ENCODE measurements around the gene NUP85.
"Not testable (repeated sequence)": the region's sequence is repeated elsewhere in the genome, so short reads cannot be mapped to it uniquely, and the experiment has no call there.

Gene NUP85

GRCh38 chr17:75205793-75206163 is 299 bp downstream of the NUP85 start:
- Histone ChIP-seq H3K4me3 (ENCODE audit: low read depth in 1 of 2, low read length in 2 of 2) (peak overlapping the region; percentile 76 to 98), H3K27ac (ENCODE audit: low read length) (peak overlapping the region; percentile 93), H3K4me1 (ENCODE audit: control insufficient read depth in 1 of 2, insufficient read depth in 2 of 2, low read length in 2 of 2) (peaks cover 0 to 10% of the 10 kb centered on the region in 2 donors), H3K36me3 (ENCODE audit: control insufficient read depth in 1 of 2, insufficient read depth in 2 of 2, low read length in 2 of 2) (peaks cover 8 to 17% of the 10 kb centered on the region in 2 donors), H3K9me3 (ENCODE audit: control insufficient read depth in 1 of 2, low read length in 2 of 2) (no peaks in the 10 kb centered on the region), H3K27me3 (ENCODE audit: low read depth, low read length) (no peaks in the 10 kb centered on the region)

GRCh38 chr17:75207050-75207407 is 1.6 kb downstream of the NUP85 start:
- peaks cover 0 to 10% of the 10 kb centered on the region in 2 donors for H3K4me1 ChIP-seq (ENCODE audit: control insufficient read depth in 1 of 2, insufficient read depth in 2 of 2, low read length in 2 of 2)
- not testable (repeated sequence) for H3K27ac ChIP-seq (ENCODE audit: low read length); H3K9me3 ChIP-seq (ENCODE audit: control insufficient read depth in 1 of 2, low read length in 2 of 2); H3K27me3 ChIP-seq (ENCODE audit: low read depth, low read length)
- H3K36me3 ChIP-seq (ENCODE audit: control insufficient read depth in 1 of 2, insufficient read depth in 2 of 2, low read length in 2 of 2): peaks cover 14 to 26% of the 10 kb centered on the region in 2 donors
- H3K4me3 ChIP-seq (ENCODE audit: low read depth in 1 of 2, low read length in 2 of 2): peak overlapping the region in 1 of 2 donors; percentile 76

GRCh38 chr17:75207760-75208159 is 2.3 kb downstream of the NUP85 start:
- H3K27ac ChIP-seq (ENCODE audit: low read length): no peak overlapping the region
- H3K9me3 ChIP-seq (ENCODE audit: control insufficient read depth in 1 of 2, low read length in 2 of 2): no peaks in the 10 kb centered on the region
- H3K27me3 ChIP-seq (ENCODE audit: low read depth, low read length): no peaks in the 10 kb centered on the region
- H3K36me3 ChIP-seq (ENCODE audit: control insufficient read depth in 1 of 2, insufficient read depth in 2 of 2, low read length in 2 of 2): peaks cover 14 to 33% of the 10 kb centered on the region in 2 donors
- H3K4me1 ChIP-seq (ENCODE audit: control insufficient read depth in 1 of 2, insufficient read depth in 2 of 2, low read length in 2 of 2): peaks cover 0 to 10% of the 10 kb centered on the region in 2 donors
- no peak overlapping the region for H3K4me3 ChIP-seq (ENCODE audit: low read depth in 1 of 2, low read length in 2 of 2)

- Histone ChIP-seq H3K4me1 (ENCODE audit: control insufficient read depth in 1 of 2, insufficient read depth in 2 of 2, low read length in 2 of 2) (peaks cover 0 to 10% of the 10 kb centered on the region in 2 donors), H3K27ac (ENCODE audit: low read length) (no peak overlapping the region), H3K9me3 (ENCODE audit: control insufficient read depth in 1 of 2, low read length in 2 of 2) (no peaks in the 10 kb centered on the region), H3K27me3 (ENCODE audit: low read depth, low read length) (no peaks in the 10 kb centered on the region), H3K36me3 (ENCODE audit: control insufficient read depth in 1 of 2, insufficient read depth in 2 of 2, low read length in 2 of 2) (peaks cover 18 to 37% of the 10 kb centered on the region in 2 donors), H3K4me3 (ENCODE audit: low read depth in 1 of 2, low read length in 2 of 2) (no peak overlapping the region)
Measured at GRCh38 chr17:75208161-75208560, 2.7 kb downstream of the NUP85 start.

- Histone ChIP-seq H3K27ac (ENCODE audit: low read length) (no peak overlapping the region), H3K4me1 (ENCODE audit: control insufficient read depth in 1 of 2, insufficient read depth in 2 of 2, low read length in 2 of 2) (peaks cover 0 to 10% of the 10 kb centered on the region in 2 donors), H3K4me3 (ENCODE audit: low read depth in 1 of 2, low read length in 2 of 2) (no peak overlapping the region), H3K9me3 (ENCODE audit: control insufficient read depth in 1 of 2, low read length in 2 of 2) (no peaks in the 10 kb centered on the region), H3K36me3 (ENCODE audit: control insufficient read depth in 1 of 2, insufficient read depth in 2 of 2, low read length in 2 of 2) (peaks cover 21 to 43% of the 10 kb centered on the region in 2 donors), H3K27me3 (ENCODE audit: low read depth, low read length) (no peaks in the 10 kb centered on the region)
Measured at GRCh38 chr17:75209061-75209460, 3.6 kb downstream of the NUP85 start.

- no peaks in the 10 kb centered on the region for H3K9me3 ChIP-seq (ENCODE audit: control insufficient read depth in 1 of 2, low read length in 2 of 2)
- peaks cover 46 to 63% of the 10 kb centered on the region in 2 donors for H3K36me3 ChIP-seq (ENCODE audit: control insufficient read depth in 1 of 2, insufficient read depth in 2 of 2, low read length in 2 of 2)
- no peak overlapping the region for H3K4me3 ChIP-seq (ENCODE audit: low read depth in 1 of 2, low read length in 2 of 2)
- no peak overlapping the region for H3K27ac ChIP-seq (ENCODE audit: low read length)
- no peaks in the 10 kb centered on the region for H3K27me3 ChIP-seq (ENCODE audit: low read depth, low read length)
- no peaks in the 10 kb centered on the region for H3K4me1 ChIP-seq (ENCODE audit: control insufficient read depth in 1 of 2, insufficient read depth in 2 of 2, low read length in 2 of 2)
Measured at GRCh38 chr17:75218131-75218530, 12.7 kb downstream of the NUP85 start.

- Histone ChIP-seq H3K27me3 (ENCODE audit: low read depth, low read length) (no peaks in the 10 kb centered on the region), H3K27ac (ENCODE audit: low read length) (no peak overlapping the region), H3K4me3 (ENCODE audit: low read depth in 1 of 2, low read length in 2 of 2) (no peak overlapping the region), H3K9me3 (ENCODE audit: control insufficient read depth in 1 of 2, low read length in 2 of 2) (no peaks in the 10 kb centered on the region), H3K4me1 (ENCODE audit: control insufficient read depth in 1 of 2, insufficient read depth in 2 of 2, low read length in 2 of 2) (no peaks in the 10 kb centered on the region), H3K36me3 (ENCODE audit: control insufficient read depth in 1 of 2, insufficient read depth in 2 of 2, low read length in 2 of 2) (peaks cover 39 to 59% of the 10 kb centered on the region in 2 donors)
Measured at GRCh38 chr17:75219815-75220214, 14.3 kb downstream of the NUP85 start.

GRCh38 chr17:75225016-75225415 is 19.5 kb downstream of the NUP85 start:
- no peak overlapping the region for H3K4me3 ChIP-seq (ENCODE audit: low read depth in 1 of 2, low read length in 2 of 2)
- no peaks in the 10 kb centered on the region for H3K27me3 ChIP-seq (ENCODE audit: low read depth, low read length)
- peaks cover 0 to 6% of the 10 kb centered on the region in 2 donors for H3K4me1 ChIP-seq (ENCODE audit: control insufficient read depth in 1 of 2, insufficient read depth in 2 of 2, low read length in 2 of 2)
- no peaks in the 10 kb centered on the region for H3K9me3 ChIP-seq (ENCODE audit: control insufficient read depth in 1 of 2, low read length in 2 of 2)
- H3K27ac ChIP-seq (ENCODE audit: low read length): no peak overlapping the region
- peaks cover 39 to 54% of the 10 kb centered on the region in 2 donors for H3K36me3 ChIP-seq (ENCODE audit: control insufficient read depth in 1 of 2, insufficient read depth in 2 of 2, low read length in 2 of 2)

GRCh38 chr17:75227729-75228128 is 22.2 kb downstream of the NUP85 start:
- H3K27me3 ChIP-seq (ENCODE audit: low read depth, low read length): no peaks in the 10 kb centered on the region
- no peaks in the 10 kb centered on the region for H3K9me3 ChIP-seq (ENCODE audit: control insufficient read depth in 1 of 2, low read length in 2 of 2)
- peaks cover 0 to 6% of the 10 kb centered on the region in 2 donors for H3K4me1 ChIP-seq (ENCODE audit: control insufficient read depth in 1 of 2, insufficient read depth in 2 of 2, low read length in 2 of 2)
- H3K4me3 ChIP-seq (ENCODE audit: low read depth in 1 of 2, low read length in 2 of 2): no peak overlapping the region
- H3K36me3 ChIP-seq (ENCODE audit: control insufficient read depth in 1 of 2, insufficient read depth in 2 of 2, low read length in 2 of 2): peaks cover 45 to 65% of the 10 kb centered on the region in 2 donors
- no peak overlapping the region for H3K27ac ChIP-seq (ENCODE audit: low read length)

GRCh38 chr17:75228305-75228704 is 22.8 kb downstream of the NUP85 start:
- H3K27ac ChIP-seq (ENCODE audit: low read length): peak overlapping the region; percentile 33
- H3K9me3 ChIP-seq (ENCODE audit: control insufficient read depth in 1 of 2, low read length in 2 of 2): no peaks in the 10 kb centered on the region
- no peak overlapping the region for H3K4me3 ChIP-seq (ENCODE audit: low read depth in 1 of 2, low read length in 2 of 2)
- H3K4me1 ChIP-seq (ENCODE audit: control insufficient read depth in 1 of 2, insufficient read depth in 2 of 2, low read length in 2 of 2): peaks cover 0 to 6% of the 10 kb centered on the region in 2 donors
- no peaks in the 10 kb centered on the region for H3K27me3 ChIP-seq (ENCODE audit: low read depth, low read length)
- peaks cover 50 to 69% of the 10 kb centered on the region in 2 donors for H3K36me3 ChIP-seq (ENCODE audit: control insufficient read depth in 1 of 2, insufficient read depth in 2 of 2, low read length in 2 of 2)

- no peaks in the 10 kb centered on the region for H3K9me3 ChIP-seq (ENCODE audit: control insufficient read depth in 1 of 2, low read length in 2 of 2)
- H3K27ac ChIP-seq (ENCODE audit: low read length): peak overlapping the region; percentile 33
- H3K4me1 ChIP-seq (ENCODE audit: control insufficient read depth in 1 of 2, insufficient read depth in 2 of 2, low read length in 2 of 2): peaks cover 0 to 6% of the 10 kb centered on the region in 2 donors
- peaks cover 50 to 69% of the 10 kb centered on the region in 2 donors for H3K36me3 ChIP-seq (ENCODE audit: control insufficient read depth in 1 of 2, insufficient read depth in 2 of 2, low read length in 2 of 2)
- no peak overlapping the region for H3K4me3 ChIP-seq (ENCODE audit: low read depth in 1 of 2, low read length in 2 of 2)
- H3K27me3 ChIP-seq (ENCODE audit: low read depth, low read length): no peaks in the 10 kb centered on the region
Measured at GRCh38 chr17:75228847-75229246, 23.4 kb downstream of the NUP85 start.

- H3K27me3 ChIP-seq (ENCODE audit: low read depth, low read length): no peaks in the 10 kb centered on the region
- H3K36me3 ChIP-seq (ENCODE audit: control insufficient read depth in 1 of 2, insufficient read depth in 2 of 2, low read length in 2 of 2): peaks cover 54 to 69% of the 10 kb centered on the region in 2 donors
- H3K4me1 ChIP-seq (ENCODE audit: control insufficient read depth in 1 of 2, insufficient read depth in 2 of 2, low read length in 2 of 2): peaks cover 0 to 6% of the 10 kb centered on the region in 2 donors
- no peak overlapping the region for H3K27ac ChIP-seq (ENCODE audit: low read length)
- H3K4me3 ChIP-seq (ENCODE audit: low read depth in 1 of 2, low read length in 2 of 2): no peak overlapping the region
- no peaks in the 10 kb centered on the region for H3K9me3 ChIP-seq (ENCODE audit: control insufficient read depth in 1 of 2, low read length in 2 of 2)
Measured at GRCh38 chr17:75231071-75231470, 25.6 kb downstream of the NUP85 start.

All from muscle layer of duodenum (tissue), 2 donors.